GM20000 (cell line): ENCODE results near the gene ZNF474.

Experiments used
- DNase-seq: peaks from one replicate; pipeline ENCODE4 v3.0.0; 2012; ENCODE audit warnings: low spot score
- CTCF ChIP-seq: IDR thresholded peaks from 2 replicates; pipeline ENCODE4 v1.5.1; 2012; ENCODE audit warnings: mild to moderate bottlenecking, control low read depth; ENCODE audit errors: extremely low read depth, missing control alignments

The ZNF474 gene

GRCh38 chr5:122144236-122144635, 14.9 kb downstream of the ZNF474 start:
- no peak for DNase-seq
- TF ChIP-seq CTCF: no peak

- DNase-seq: no peak
- TF ChIP-seq CTCF: no peak
Measured at GRCh38 chr5:122145906-122146305, 16.6 kb downstream of the ZNF474 start.

DNA sequence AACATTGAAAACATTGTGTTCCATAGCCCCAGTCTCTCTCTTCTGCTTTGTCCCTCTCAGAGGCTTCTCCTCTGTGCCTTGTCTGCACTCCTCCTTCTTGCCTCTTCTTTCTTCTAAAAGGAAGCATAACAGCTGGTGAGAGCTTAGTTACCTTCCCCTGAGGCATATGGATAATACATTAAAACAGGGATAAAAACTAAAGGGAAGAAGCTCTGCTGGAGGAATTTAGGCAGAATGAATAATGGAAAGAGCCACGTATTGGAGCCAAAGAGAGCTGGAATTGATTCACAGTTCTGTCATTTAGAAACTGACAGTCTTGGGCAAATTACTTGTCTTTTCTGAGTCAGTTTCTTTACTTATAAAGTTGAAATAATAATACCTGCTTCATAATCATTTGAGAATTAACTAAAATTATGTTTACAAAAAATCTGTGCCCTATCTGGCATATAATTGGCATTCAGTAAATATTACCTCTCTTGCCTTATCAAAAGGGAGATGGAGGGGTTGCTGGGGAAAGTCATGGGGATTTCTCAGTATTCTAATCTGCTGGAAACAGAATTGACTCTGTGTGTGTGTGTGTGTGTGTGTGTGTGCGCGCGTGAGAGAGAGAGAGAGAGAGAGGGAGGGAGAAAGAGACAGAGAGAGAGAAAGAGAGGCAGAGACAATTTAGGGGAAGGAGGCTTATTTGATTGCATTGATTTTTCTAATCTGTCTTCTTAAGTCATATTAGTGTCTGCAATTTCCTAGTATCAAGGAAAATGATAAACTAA, 20.2 kb downstream of the ZNF474 start:
- no peak for DNase-seq
- no peak for TF ChIP-seq CTCF

GRCh38 chr5:122150215-122150614, 20.9 kb downstream of the ZNF474 start:
- DNase-seq: no peak
- TF ChIP-seq CTCF: no peak

GRCh38 chr5:122151640-122152039, 22.3 kb downstream of the ZNF474 start:
- DNase-seq: no peak
- TF ChIP-seq CTCF: no peak

DNA sequence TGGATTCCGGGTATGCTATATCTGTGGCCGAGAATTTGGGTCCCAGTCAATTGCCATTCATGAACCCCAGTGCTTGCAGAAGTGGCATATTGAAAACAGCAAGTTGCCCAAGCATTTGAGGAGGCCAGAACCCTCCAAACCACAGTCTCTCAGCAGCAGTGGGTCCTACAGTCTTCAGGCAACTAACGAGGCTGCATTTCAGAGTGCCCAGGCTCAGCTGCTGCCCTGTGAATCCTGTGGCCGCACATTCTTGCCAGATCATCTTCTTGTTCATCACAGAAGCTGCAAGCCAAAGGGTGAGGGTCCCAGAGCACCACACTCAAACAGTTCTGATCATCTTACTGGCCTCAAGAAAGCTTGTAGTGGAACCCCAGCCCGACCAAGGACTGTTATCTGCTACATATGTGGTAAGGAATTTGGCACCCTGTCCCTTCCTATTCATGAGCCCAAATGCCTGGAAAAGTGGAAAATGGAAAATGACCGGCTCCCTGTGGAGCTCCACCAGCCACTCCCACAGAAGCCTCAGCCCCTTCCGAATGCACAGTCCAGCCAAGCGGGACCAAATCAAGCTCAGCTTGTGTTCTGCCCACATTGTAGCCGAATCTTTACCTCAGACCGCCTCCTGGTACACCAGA, 23.0 kb downstream of the ZNF474 start:
- TF ChIP-seq CTCF: no peak

DNA sequence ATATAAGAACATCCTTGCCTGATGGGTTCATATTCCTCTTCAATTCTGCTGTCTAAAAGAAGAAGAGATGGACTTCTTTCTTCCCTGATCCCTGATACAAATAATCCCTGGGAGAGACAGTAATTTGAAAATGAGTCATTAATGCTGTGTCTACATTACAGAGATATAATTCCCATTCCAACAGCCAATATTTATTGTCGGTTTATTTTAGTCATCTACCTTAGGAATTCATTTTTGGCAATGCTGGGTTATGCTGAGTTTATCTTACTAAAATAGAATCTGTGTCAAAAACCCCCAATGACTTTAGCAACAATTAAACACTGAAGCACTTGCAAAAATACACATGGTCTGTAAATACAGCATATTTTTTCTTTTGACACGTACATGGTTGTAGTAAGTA, 23.9 kb downstream of the ZNF474 start:
- no peak for DNase-seq
- TF ChIP-seq CTCF: no peak

More for the DNA sequence above, 23.0 kb downstream of the ZNF474 start:
- no peak for DNase-seq
